ENCODE results near the gene ADK. TPM values are rescaled to one million over a fixed set of nuclear protein-coding genes. Genes with fewer than 3 reads are reported as not detected.

The ADK gene
- total RNA-seq, 3 donors from 2014 or later = 27.2 to 50.8 (median 40.0) TPM

DNA sequence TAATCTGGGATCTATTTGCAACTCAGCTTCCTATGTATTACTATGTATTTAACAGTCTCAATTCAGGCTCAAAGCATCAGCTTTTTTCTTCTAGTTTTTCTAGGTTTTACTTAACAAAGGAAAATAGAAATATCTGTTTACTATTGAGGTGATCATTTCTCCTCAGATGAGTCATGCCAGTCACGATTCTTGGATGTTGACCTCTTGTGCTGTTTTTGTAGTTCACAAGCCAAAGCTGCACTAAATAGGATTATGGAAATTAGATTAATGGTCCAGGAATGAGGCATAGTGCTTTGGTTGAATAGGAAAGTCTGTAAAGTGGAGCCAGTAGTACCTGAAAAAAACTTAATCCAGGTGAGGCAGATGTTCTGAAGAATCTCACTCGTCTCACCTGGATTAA is 477.1 kb downstream of the ADK start:
- no peak overlapping the region for H3K27ac ChIP-seq
- no peak for DNase-seq (ENCODE audit: low spot score in 2 of 2)
- intact Hi-C loops (cut with DNase I; ENCODE audit: low total_unique reads) = no loop called here
- TF ChIP-seq, protein P1, sequence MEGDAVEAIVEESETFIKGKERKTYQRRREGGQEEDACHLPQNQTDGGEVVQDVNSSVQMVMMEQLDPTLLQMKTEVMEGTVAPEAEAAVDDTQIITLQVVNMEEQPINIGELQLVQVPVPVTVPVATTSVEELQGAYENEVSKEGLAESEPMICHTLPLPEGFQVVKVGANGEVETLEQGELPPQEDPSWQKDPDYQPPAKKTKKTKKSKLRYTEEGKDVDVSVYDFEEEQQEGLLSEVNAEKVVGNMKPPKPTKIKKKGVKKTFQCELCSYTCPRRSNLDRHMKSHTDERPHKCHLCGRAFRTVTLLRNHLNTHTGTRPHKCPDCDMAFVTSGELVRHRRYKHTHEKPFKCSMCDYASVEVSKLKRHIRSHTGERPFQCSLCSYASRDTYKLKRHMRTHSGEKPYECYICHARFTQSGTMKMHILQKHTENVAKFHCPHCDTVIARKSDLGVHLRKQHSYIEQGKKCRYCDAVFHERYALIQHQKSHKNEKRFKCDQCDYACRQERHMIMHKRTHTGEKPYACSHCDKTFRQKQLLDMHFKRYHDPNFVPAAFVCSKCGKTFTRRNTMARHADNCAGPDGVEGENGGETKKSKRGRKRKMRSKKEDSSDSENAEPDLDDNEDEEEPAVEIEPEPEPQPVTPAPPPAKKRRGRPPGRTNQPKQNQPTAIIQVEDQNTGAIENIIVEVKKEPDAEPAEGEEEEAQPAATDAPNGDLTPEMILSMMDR (IDR thresholded peaks at IDR 0.05) = no peak
- TF ChIP-seq POLR2AphosphoS5 (IDR thresholded peaks at IDR 0.05) (no peak), POLR2A (IDR thresholded peaks at IDR 0.05) (no peak)
- no peaks in the 10 kb centered on the region for H3K27me3 ChIP-seq
- no peaks in the 10 kb centered on the region for H3K36me3 ChIP-seq
- no peak overlapping the region for H3K4me3 ChIP-seq
- H3K4me1 ChIP-seq = no peaks in the 10 kb centered on the region
- no peaks in the 10 kb centered on the region for H3K9me3 ChIP-seq

DNA sequence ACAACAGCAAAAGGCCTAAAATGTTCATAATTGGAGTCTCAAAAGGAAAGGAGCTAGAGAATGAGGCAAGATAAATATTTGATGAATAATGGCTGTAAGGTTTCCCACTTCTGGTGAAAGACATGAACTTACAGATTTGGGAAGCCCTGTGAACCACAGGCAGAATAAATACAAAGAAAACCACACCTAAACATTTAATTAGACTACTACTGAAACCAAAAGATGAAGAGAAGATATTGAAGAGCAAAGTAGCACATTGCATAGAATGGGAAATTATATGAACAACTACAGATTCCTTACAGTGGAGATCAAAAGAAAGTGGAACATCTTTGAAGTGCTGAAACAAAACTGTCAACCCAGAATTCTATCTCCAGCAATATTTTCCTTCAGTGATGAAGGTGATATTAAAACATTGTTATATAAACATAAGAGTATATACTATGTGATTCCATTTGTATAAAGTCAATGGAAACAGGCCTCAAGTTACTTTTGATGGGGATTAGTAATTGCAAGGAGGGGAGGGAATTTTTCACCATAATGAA is 484.0 kb downstream of the ADK start:
- Histone ChIP-seq H3K9me3 (peaks cover 5 to 11% of the 10 kb centered on the region in 2 donors), H3K27me3 (no peaks in the 10 kb centered on the region), H3K27ac (no peak overlapping the region), H3K4me3 (no peak overlapping the region), H3K4me1 (no peaks in the 10 kb centered on the region), H3K36me3 (no peaks in the 10 kb centered on the region)
- no peak for DNase-seq (ENCODE audit: low spot score in 2 of 2)
- TF ChIP-seq, protein P1 (IDR thresholded peaks at IDR 0.05) = no peak
- TF ChIP-seq POLR2AphosphoS5 (IDR thresholded peaks at IDR 0.05) (no peak), POLR2A (IDR thresholded peaks at IDR 0.05) (no peak)
- intact Hi-C loops (cut with DNase I; ENCODE audit: low total_unique reads) = no loop called here

DNA sequence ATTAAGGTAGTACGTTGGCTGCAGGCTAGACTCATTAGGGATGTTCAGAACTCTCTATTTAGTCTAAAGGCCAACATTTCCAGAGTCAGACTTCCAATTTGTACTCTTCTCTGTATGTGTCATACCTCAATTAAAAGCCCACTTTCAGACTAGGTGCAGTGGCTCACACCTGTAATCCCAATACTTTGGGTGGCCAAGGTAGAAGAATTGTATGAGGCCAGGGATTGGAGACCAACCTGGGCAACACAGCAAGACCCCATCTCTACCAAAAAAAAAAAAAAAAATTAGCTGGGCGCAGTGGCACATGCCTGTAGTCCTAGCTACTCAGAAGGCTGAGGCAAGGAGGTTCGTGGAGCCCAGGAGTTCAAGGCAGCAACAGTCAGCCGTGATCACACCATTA is 484.6 kb downstream of the ADK start:
- Histone ChIP-seq H3K4me3 (no peak overlapping the region), H3K27me3 (no peaks in the 10 kb centered on the region), H3K27ac (no peak overlapping the region), H3K36me3 (no peaks in the 10 kb centered on the region), H3K4me1 (no peaks in the 10 kb centered on the region), H3K9me3 (peaks cover 5 to 11% of the 10 kb centered on the region in 2 donors)
- intact Hi-C loops (cut with DNase I; ENCODE audit: low total_unique reads) = no loop called here
- TF ChIP-seq POLR2AphosphoS5 (IDR thresholded peaks at IDR 0.05) (no peak), POLR2A (IDR thresholded peaks at IDR 0.05) (no peak)
- TF ChIP-seq, protein P1 (IDR thresholded peaks at IDR 0.05) = no peak
- no peak for DNase-seq (ENCODE audit: low spot score in 2 of 2)

DNA sequence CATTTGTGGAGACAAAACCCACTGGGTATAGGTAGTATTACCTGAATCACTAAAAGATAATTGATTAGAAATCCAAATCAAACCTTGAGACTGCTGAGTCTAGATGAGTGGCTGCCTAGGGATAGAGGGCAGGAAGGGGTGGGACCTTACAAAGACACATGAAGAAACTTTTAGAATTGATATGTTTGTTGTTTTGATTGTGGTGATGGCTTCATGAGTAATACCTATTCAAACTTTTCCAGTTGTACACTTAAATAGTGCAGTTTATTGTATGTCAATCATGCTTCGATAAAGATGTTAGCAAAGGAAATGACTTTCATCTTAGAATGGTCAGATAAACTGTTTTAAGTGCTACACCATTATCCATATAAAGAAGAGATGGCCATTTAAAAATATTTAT is 486.7 kb downstream of the ADK start:
- H3K4me3 ChIP-seq = no peak overlapping the region
- intact Hi-C loops (cut with DNase I; ENCODE audit: low total_unique reads) = no loop called here
- no peaks in the 10 kb centered on the region for H3K4me1 ChIP-seq
- no peak for DNase-seq (ENCODE audit: low spot score in 2 of 2)
- peaks cover 5 to 11% of the 10 kb centered on the region in 2 donors for H3K9me3 ChIP-seq
- H3K36me3 ChIP-seq = no peaks in the 10 kb centered on the region
- TF ChIP-seq POLR2AphosphoS5 (IDR thresholded peaks at IDR 0.05) (no peak), POLR2A (IDR thresholded peaks at IDR 0.05) (no peak)
- TF ChIP-seq, protein P1 (IDR thresholded peaks at IDR 0.05) = no peak
- no peaks in the 10 kb centered on the region for H3K27me3 ChIP-seq
- no peak overlapping the region for H3K27ac ChIP-seq

DNA sequence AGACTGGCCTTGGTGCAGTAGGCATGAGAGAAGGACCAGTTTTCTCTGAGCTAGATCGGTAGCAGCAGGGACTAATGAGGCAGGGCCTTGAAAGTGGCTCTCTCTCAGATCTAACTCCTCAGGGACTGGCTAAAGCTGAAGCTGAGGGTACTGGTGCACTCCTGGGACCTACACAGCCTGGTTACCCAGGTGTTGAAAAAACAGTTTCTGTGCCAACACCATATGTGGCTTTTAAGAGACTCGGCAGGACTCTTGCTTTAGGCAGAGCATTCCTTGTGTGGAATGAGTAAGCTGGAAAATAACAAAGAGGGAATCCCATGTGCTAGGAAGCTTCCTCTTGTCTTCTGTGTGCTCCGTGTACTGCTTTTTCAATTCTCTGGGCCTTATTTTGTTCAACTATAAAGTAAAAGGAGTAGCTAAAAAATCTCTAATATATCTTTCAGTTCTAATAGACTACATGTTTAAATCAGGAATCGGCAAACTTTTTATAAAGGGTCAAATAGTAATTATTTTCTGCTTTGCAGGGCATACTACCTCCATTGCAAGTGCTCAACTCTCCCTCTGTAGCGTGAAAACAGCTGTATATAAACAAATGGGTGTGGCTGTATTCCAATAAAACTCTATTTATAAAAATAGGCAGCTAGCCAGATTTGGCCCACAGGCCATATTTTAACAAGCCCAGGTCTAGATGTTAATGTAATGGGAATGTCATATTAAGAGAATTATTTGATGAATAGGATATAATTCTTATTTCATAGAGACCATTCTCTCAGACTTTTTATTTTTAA is 489.3 kb downstream of the ADK start:
- peaks cover 0 to 3% of the 10 kb centered on the region in 2 donors for H3K9me3 ChIP-seq
- H3K4me1 ChIP-seq = no peaks in the 10 kb centered on the region
- intact Hi-C loops (cut with DNase I; ENCODE audit: low total_unique reads) = no loop called here
- TF ChIP-seq, protein P1 (IDR thresholded peaks at IDR 0.05) = no peak
- no peak for TF ChIP-seq POLR2AphosphoS5 (IDR thresholded peaks at IDR 0.05)
- no peak for TF ChIP-seq POLR2A (IDR thresholded peaks at IDR 0.05)
- no peak for DNase-seq (ENCODE audit: low spot score in 2 of 2)
- H3K27me3 ChIP-seq = no peaks in the 10 kb centered on the region
- no peak overlapping the region for H3K27ac ChIP-seq
- no peaks in the 10 kb centered on the region for H3K36me3 ChIP-seq
- H3K4me3 ChIP-seq = no peak overlapping the region

Data from breast epithelium (tissue), 4 donors.